ENCODE measurements around the gene HAL. TPM values are rescaled to one million over a fixed set of nuclear protein-coding genes. Genes with fewer than 3 reads are reported as not detected.

Gene HAL
- total and polyA plus RNA-seq, 2 of the 13 experiments (the other 11 are each of a cell fraction or from before 2014, with no cell fraction given), result 0.89 to 37.8 TPM

GRCh38 chr12:96035283-96036236 is 39.4 kb upstream of the HAL start, which contains the start of gene LTA4H (continued):
- TF ChIP-seq HBP1 (CRISPR knock-in tag; IDR thresholded peaks at IDR 0.05; ENCODE audit: low read depth) (0 out of 2 replicates have a peak, but pooled peaks have one; percentile 17), THAP9 (CRISPR knock-in tag; IDR thresholded peaks at IDR 0.05; ENCODE audit: borderline replicate concordance) (no peak), ELF1 (CRISPR knock-in tag; IDR thresholded peaks at IDR 0.05) (no peak; the same call in none of the 2 replicates), ZEB1 (IDR thresholded peaks at IDR 0.05; ENCODE audit: insufficient replicate concordance, low read depth) (peak; percentile 13), ZNF563 (CRISPR knock-in tag; IDR thresholded peaks at IDR 0.05) (no peak), HMG20B (CRISPR knock-in tag; conservative IDR thresholded peaks at IDR 0.05) (no peak), ZNF580 (CRISPR knock-in tag; IDR thresholded peaks at IDR 0.05; ENCODE audit: borderline replicate concordance, low read depth) (no peak), ZNF891 (CRISPR knock-in tag; IDR thresholded peaks at IDR 0.05) (no peak), MXD1 (CRISPR knock-in tag; IDR thresholded peaks at IDR 0.05) (peak; percentile 33; the same call in 1 of the 2 replicates), ZNF460 (CRISPR knock-in tag; IDR thresholded peaks at IDR 0.05; ENCODE audit: borderline replicate concordance) (no peak; the same call in 1 of the 2 replicates), SAFB2 (CRISPR knock-in tag; IDR thresholded peaks at IDR 0.05; ENCODE audit: borderline replicate concordance, low read depth) (no peak; the same call in 1 of the 2 replicates), IRF2 (CRISPR knock-in tag; IDR thresholded peaks at IDR 0.05) (peak; percentile 80; the same call in 1 of the 2 replicates), THYN1 (CRISPR knock-in tag; IDR thresholded peaks at IDR 0.05; ENCODE audit: borderline replicate concordance, low read depth) (no peak), ZZZ3 (CRISPR knock-in tag; IDR thresholded peaks at IDR 0.05; ENCODE audit: borderline replicate concordance) (no peak), DR1 (CRISPR knock-in tag; IDR thresholded peaks at IDR 0.05) (peak; percentile 77), MLLT10 (CRISPR knock-in tag; IDR thresholded peaks at IDR 0.05) (no peak), ZNF180 (CRISPR knock-in tag; IDR thresholded peaks at IDR 0.05; ENCODE audit: borderline replicate concordance, low read depth) (0 out of 2 replicates have a peak, but pooled peaks have one; percentile 65), ZNF672 (CRISPR knock-in tag; IDR thresholded peaks at IDR 0.05) (no peak), ATRX (CRISPR knock-in tag; IDR thresholded peaks at IDR 0.05; ENCODE audit: borderline replicate concordance) (no peak), ZNF20 (CRISPR knock-in tag; IDR thresholded peaks at IDR 0.05) (no peak), YEATS2 (CRISPR knock-in tag; IDR thresholded peaks at IDR 0.05; ENCODE audit: borderline replicate concordance) (peak; percentile 82), HNRNPLL (IDR thresholded peaks at IDR 0.05; ENCODE audit: low read depth, low read length, poor library complexity, severe bottlenecking) (peak; percentile 80), ONECUT2 (CRISPR knock-in tag; IDR thresholded peaks at IDR 0.05) (peak; percentile 66)
